H1 (cell line): ENCODE data around the gene TYMS. TPM values are rescaled to one million over a fixed set of nuclear protein-coding genes. Genes with fewer than 3 reads are reported as not detected.

Experiments used
- CTCF ChIA-PET: fragments of 300-600 bp; sonication (Branson Sonifier 250); formaldehyde crosslinking; loops from one replicate; lab custom pipeline; 2021; ENCODE audit not compliant: partially characterized antibody; lab: Charles Lee
- POLR2A ChIA-PET: fragments of 300-600 bp; sonication (Branson Sonifier 250); formaldehyde crosslinking; loops from one replicate; lab custom pipeline; 2021; ENCODE audit warnings: inconsistent platforms; ENCODE audit not compliant: partially characterized antibody; lab: Charles Lee
- DNase-seq, 2 experiments: peaks; one replicate each; pipeline versions ENCODE4 v3.0.0 to v3.0.0-alpha.2; 2010 to 2022; ENCODE audit warnings: low spot score in 2 of 2, low read depth in 1 of 2, mixed read lengths in 1 of 2
- FAIRE-seq: peaks from 2 replicates; lab custom pipeline; 2011; peaks lifted over from hg19 to GRCh38; lab: Jason Lieb, UNC
- H2AFZ ChIP-seq: 2 replicates; pipeline ENCODE4 v1.8.1; 2012; ENCODE audit warnings: low read length, inconsistent platforms
- H2AK5ac ChIP-seq: 2 replicates; pipeline ENCODE4 v1.6.1; 2013; ENCODE audit warnings: low read depth, low read length
- H2BK120ac ChIP-seq: replicated peaks from 2 replicates; pipeline ENCODE3; 2013; ENCODE audit warnings: low read depth, low read length, inconsistent platforms
- H2BK12ac ChIP-seq: 2 replicates; pipeline ENCODE4 v1.6.1; 2013; ENCODE audit warnings: low read depth, low read length
- H2BK15ac ChIP-seq: 2 replicates; pipeline ENCODE4 v1.6.1; 2013; ENCODE audit warnings: low read length
- H2BK20ac ChIP-seq: 2 replicates; pipeline ENCODE4 v1.6.1; 2013; ENCODE audit warnings: low read length
- H2BK5ac ChIP-seq: 2 replicates; pipeline ENCODE4 v1.6.1; 2013; ENCODE audit warnings: low read depth, low read length
- H3K14ac ChIP-seq: 2 replicates; pipeline ENCODE4 v1.6.1; 2013; ENCODE audit warnings: inconsistent platforms; ENCODE audit not compliant: insufficient read length
- H3K18ac ChIP-seq: 2 replicates; pipeline ENCODE4 v1.6.1; 2013; ENCODE audit warnings: low read length; ENCODE audit errors: extremely low read depth
- H3K23ac ChIP-seq: 2 replicates; pipeline ENCODE4 v1.6.1; 2013; ENCODE audit warnings: inconsistent platforms; ENCODE audit not compliant: insufficient read length
- H3K23me2 ChIP-seq: 2 replicates; pipeline ENCODE4 v1.6.1; 2013; ENCODE audit warnings: low read depth, low read length
- H3K27ac ChIP-seq: 2 replicates; pipeline ENCODE4 v1.6.1; 2011; ENCODE audit warnings: low read depth, low read length, inconsistent platforms
- H3K27me3 ChIP-seq, 4 experiments: replicated peaks in 1 of 4; 1 replicate in 1 of 4; 2 replicates in 3 of 4; pipeline versions ENCODE4 v1.6.1 to v1.8.1; 2011 to 2013; ENCODE audit warnings: low read length in 3 of 4, mild to moderate bottlenecking in 3 of 4, inconsistent platforms in 2 of 4, mixed read lengths in 2 of 4, moderate library complexity in 1 of 4; ENCODE audit not compliant: control insufficient read depth in 3 of 4, insufficient read depth in 3 of 4; ENCODE audit errors: extremely low read depth in 1 of 4
- H3K36me3 ChIP-seq, 4 experiments: 2 replicates each; pipeline versions ENCODE4 v1.6.1 to v1.8.1; 2011 to 2013; ENCODE audit warnings: mild to moderate bottlenecking in 4 of 4, low read length in 3 of 4, moderate library complexity in 2 of 4, control low read depth in 1 of 4, inconsistent platforms in 1 of 4; ENCODE audit not compliant: insufficient read depth in 4 of 4, control insufficient read depth in 2 of 4
- H3K4ac ChIP-seq: replicated peaks from 2 replicates; pipeline ENCODE3; 2013; ENCODE audit warnings: low read length, low read depth, mixed read lengths, inconsistent platforms; ENCODE audit not compliant: insufficient read length
- H3K4me1 ChIP-seq, 4 experiments: replicated peaks in 1 of 4; 1 replicate in 1 of 4; 2 replicates in 3 of 4; pipeline versions ENCODE4 v1.6.1 to v1.8.1; 2011 to 2013; ENCODE audit warnings: low read length in 3 of 4, inconsistent platforms in 2 of 4, mixed read lengths in 1 of 4; ENCODE audit not compliant: insufficient read depth in 4 of 4, control insufficient read depth in 3 of 4
- H3K4me2 ChIP-seq, 2 experiments: 2 replicates each; pipeline versions ENCODE4 v1.6.1 to v1.8.1; 2011 to 2013; ENCODE audit warnings: low read depth in 2 of 2, low read length in 2 of 2, control low read depth in 1 of 2, inconsistent platforms in 1 of 2, mild to moderate bottlenecking in 1 of 2; ENCODE audit not compliant: insufficient read depth in 1 of 2
- H3K4me3 ChIP-seq, 4 experiments: fragments of 200-600, 300-600 bp in 1 of 4; sonication (generic), shearing (Covaris generic), sonication (Bioruptor Twin) in 1 of 4; 2 replicates each; pipeline versions ENCODE4 v1.5.1 to v1.8.1; 2011 to 2016; ENCODE audit warnings: low read length in 4 of 4, low read depth in 3 of 4, control low read depth in 2 of 4, inconsistent platforms in 2 of 4, mild to moderate bottlenecking in 2 of 4, mixed read lengths in 1 of 4, moderate library complexity in 1 of 4; ENCODE audit not compliant: insufficient read depth in 2 of 4; ENCODE audit errors: extremely low read depth in 1 of 4
- H3K56ac ChIP-seq: replicated peaks from 2 replicates; pipeline ENCODE3; 2013; ENCODE audit warnings: low read depth, mild to moderate bottlenecking, mixed read lengths, low read length, inconsistent platforms; ENCODE audit not compliant: insufficient read length
- H3K79me1 ChIP-seq: 2 replicates; pipeline ENCODE4 v1.6.1; 2013; ENCODE audit warnings: low read depth, low read length, control low read depth
- H3K79me2 ChIP-seq, 2 experiments: 2 replicates each; pipeline versions ENCODE4 v1.6.1 to v1.8.1; 2012 to 2013; ENCODE audit warnings: low read length in 2 of 2, mild to moderate bottlenecking in 2 of 2, inconsistent platforms in 1 of 2; ENCODE audit not compliant: insufficient read depth in 2 of 2, control insufficient read depth in 1 of 2
- H3K9ac ChIP-seq, 4 experiments: replicated peaks in 1 of 4; 1 replicate in 1 of 4; 2 replicates in 3 of 4; pipeline versions ENCODE4 v1.6.1 to v1.8.1; 2011 to 2013; ENCODE audit warnings: low read depth in 3 of 4, low read length in 3 of 4, control low read depth in 2 of 4, mild to moderate bottlenecking in 2 of 4, moderate library complexity in 2 of 4, inconsistent platforms in 1 of 4; ENCODE audit errors: extremely low read depth in 1 of 4
- H3K9me3 ChIP-seq, 2 experiments: 2 replicates each; pipeline versions ENCODE4 v1.6.1 to v1.8.1; 2012 to 2013; ENCODE audit warnings: mild to moderate bottlenecking in 2 of 2, moderate library complexity in 2 of 2, control low read depth in 1 of 2, inconsistent platforms in 1 of 2, low read depth in 1 of 2, low read length in 1 of 2, mixed read lengths in 1 of 2; ENCODE audit not compliant: insufficient read depth in 2 of 2
- H4K20me1 ChIP-seq, 2 experiments: replicated peaks in 1 of 2; 2 replicates each; pipeline versions ENCODE3 to v1.8.1; 2011 to 2013; ENCODE audit warnings: inconsistent platforms in 2 of 2, low read length in 2 of 2, mild to moderate bottlenecking in 1 of 2; ENCODE audit not compliant: insufficient read depth in 2 of 2, control insufficient read depth in 1 of 2
- H4K5ac ChIP-seq: 2 replicates; pipeline ENCODE4 v1.6.1; 2013; ENCODE audit warnings: low read length, low read depth, mixed read lengths, inconsistent platforms; ENCODE audit not compliant: insufficient read length
- H4K8ac ChIP-seq: 2 replicates; pipeline ENCODE4 v1.8.0; 2013; ENCODE audit warnings: mild to moderate bottlenecking, moderate library complexity, low read length, inconsistent platforms; ENCODE audit not compliant: insufficient read depth; ENCODE audit errors: extremely low read depth
- H4K91ac ChIP-seq: replicated peaks from 2 replicates; pipeline ENCODE3; 2013; ENCODE audit warnings: low read length, mixed read lengths, inconsistent platforms; ENCODE audit not compliant: insufficient read length
- NANOG ChIP-seq: IDR thresholded peaks from 2 replicates; pipeline ENCODE4 v1.6.1; 2011; ENCODE audit warnings: low read length, low read depth, mild to moderate bottlenecking, inconsistent platforms; ENCODE audit not compliant: insufficient read depth, poor library complexity, severe bottlenecking
- POLR2AphosphoS5 ChIP-seq: IDR thresholded peaks from 2 replicates; pipeline ENCODE4 v1.6.1; 2011; ENCODE audit warnings: low read depth, low read length
- RAD21 ChIP-seq, 2 experiments: IDR thresholded peaks in 1 of 2; conservative IDR thresholded peaks in 1 of 2; 2 replicates each; pipeline ENCODE4 v1.6.1; 2011; ENCODE audit warnings: low read depth in 2 of 2, low read length in 2 of 2, improper control_type of control experiment in 1 of 2, inconsistent platforms in 1 of 2, mild to moderate bottlenecking in 1 of 2, moderate library complexity in 1 of 2
- WGBS, 2 experiments: shearing (Covaris generic) in 1 of 2; methylation state at CpG; one replicate each; pipeline versions ENCODE4 v1.1.6 to v1.1.7; 2013 to 2015; ENCODE audit warnings: low lambda C conversion rate in 2 of 2, mixed read lengths in 2 of 2, inconsistent platforms in 1 of 2, low coverage in 1 of 2, missing lambda C conversion rate in 1 of 2; ENCODE audit not compliant: insufficient replicate concordance in 2 of 2, insufficient coverage in 1 of 2, insufficient read length in 1 of 2; ENCODE audit errors: extremely low coverage in 1 of 2, missing lambda C conversion rate in 1 of 2; 5-methylcytosine and 5-hydroxymethylcytosine counted together
- polyA plus RNA-seq, 7 experiments: library from polyadenylated mRNA; depleted of rRNA in 3 of 7; stranded (reverse) in 5 of 7; unstranded in 2 of 7; fragments of >200 nt in 5 of 7; fragments of 200-250 nt in 2 of 7; gene quantifications; 1 replicate in 5 of 7; 2 replicates in 1 of 7; 4 replicates in 1 of 7; pipeline versions ENCODE4 v1.2.1 to v1.2.3, GENCODE V29; 2011 to 2013; ENCODE audit warnings: missing spikeins in 2 of 7, mixed read lengths in 2 of 7
- total RNA-seq: library from RNA; stranded (reverse); fragmentation: NEBNext Ultra II Directional; extraction: Animal tissue kit (Norgen Biotek cat#: 25700); gene quantifications from 2 replicates; pipeline ENCODE4 v1.2.1, GENCODE V29; 2021
- TF ChIP-seq, protein P1 (sequence below), 3 experiments: IDR thresholded peaks; 1 replicate in 2 of 3; 2 replicates in 1 of 3; pipeline versions ENCODE4 v1.5.1 to v1.6.1; 2011; ENCODE audit warnings: low read length in 3 of 3, mild to moderate bottlenecking in 3 of 3, inconsistent platforms in 2 of 3, low read depth in 1 of 3, moderate library complexity in 1 of 3; ENCODE audit not compliant: insufficient read depth in 1 of 3; ENCODE audit errors: control extremely low read depth in 1 of 3

Gene TYMS
- total and polyA plus RNA-seq, 2 of the 8 experiments (the other 6 are each of a cell fraction or from before 2014, with no cell fraction given): 91.9 to 110 TPM

DNA sequence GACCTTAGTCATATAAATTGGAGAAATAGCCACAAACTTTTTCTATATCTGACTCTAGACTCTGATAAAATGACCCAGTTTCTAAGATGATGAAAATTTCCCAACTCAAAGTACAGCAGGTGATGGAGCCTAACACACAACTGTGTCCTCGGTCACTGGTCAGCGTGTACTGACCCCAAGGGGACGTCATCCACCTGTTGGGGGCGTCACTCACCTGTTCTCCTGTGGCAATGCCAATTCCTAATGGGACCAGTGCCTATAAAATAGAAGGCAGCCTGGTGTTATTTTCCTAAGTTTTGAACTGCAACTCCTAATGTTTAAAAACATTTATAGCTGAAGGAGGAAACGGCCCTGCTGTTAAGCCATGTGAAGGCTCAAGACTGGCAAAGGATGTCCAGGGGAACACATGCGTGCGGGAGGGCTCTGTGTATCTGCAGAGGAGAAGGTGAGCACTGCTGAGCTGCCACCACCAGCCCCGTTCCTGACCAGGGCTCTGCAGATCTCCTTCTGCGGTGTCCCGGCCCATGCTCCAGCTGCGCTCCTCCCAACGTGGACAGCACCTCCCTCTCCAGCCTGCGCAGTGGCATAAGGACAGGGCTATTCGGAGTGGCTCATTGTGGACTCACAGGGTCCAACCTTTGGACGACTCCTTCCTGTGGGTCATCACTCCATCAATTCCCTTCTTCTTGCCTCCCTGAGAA lies 21.2 kb downstream of the TYMS start:
- H3K14ac ChIP-seq: no peak overlapping the region
- no peaks in the 10 kb centered on the region for H3K4me1 ChIP-seq
- H3K27me3 ChIP-seq: no peaks in the 10 kb centered on the region
- no peaks in the 10 kb centered on the region for H3K79me2 ChIP-seq
- FAIRE-seq (no peak), DNase-seq (no peak)
- no peak overlapping the region for H3K18ac ChIP-seq
- H3K4ac ChIP-seq: no peak overlapping the region
- no peak overlapping the region for H4K5ac ChIP-seq
- H2AK5ac ChIP-seq: no peak overlapping the region
- no peak overlapping the region for H2AFZ ChIP-seq
- H3K79me1 ChIP-seq: no peaks in the 10 kb centered on the region
- H3K23me2 ChIP-seq: no peaks in the 10 kb centered on the region
- no peaks in the 10 kb centered on the region for H3K9me3 ChIP-seq
- WGBS, 2 experiments: 92% methylated on average over 15 of the region's 15 CpGs; no CpG with 5 or more reads in 1 of the 2 experiments
- H2BK12ac ChIP-seq: no peak overlapping the region
- ChIA-PET CTCF (interaction anchor here (0.7 to 5.0 kb wide), 19 partner anchors 11 to 198 kb away, joined by 3 to 37 read pairs (median 4); no protein-coding TSS in a partner anchor), POLR2A (interaction anchor here (0.6 to 1.8 kb wide), 3 partner anchors 8 to 23 kb away, joined by 3 to 8 read pairs (median 3); no protein-coding TSS in a partner anchor)
- H4K8ac ChIP-seq: no peak overlapping the region
- no peak overlapping the region for H4K91ac ChIP-seq
- H3K4me3 ChIP-seq: no peak overlapping the region
- no peak overlapping the region for H3K56ac ChIP-seq
- H2BK15ac ChIP-seq: no peak overlapping the region
- H2BK20ac ChIP-seq: no peak overlapping the region
- peaks cover 2 to 4% of the 10 kb centered on the region in 2 experiments for H4K20me1 ChIP-seq
- H2BK120ac ChIP-seq: no peak overlapping the region
- H2BK5ac ChIP-seq: no peak overlapping the region
- no peak overlapping the region for H3K23ac ChIP-seq
- TF ChIP-seq RAD21 (IDR thresholded peaks at IDR 0.05 in 1 of 2, conservative IDR thresholded peaks at IDR 0.05 in 1 of 2; ENCODE audit: low read depth in 2 of 2, low read length in 2 of 2) (peak; percentile 49 to 58), POLR2AphosphoS5 (peak; percentile 40; the same call in 1 of the 2 replicates), NANOG (no peak)
- TF ChIP-seq, protein P1, sequence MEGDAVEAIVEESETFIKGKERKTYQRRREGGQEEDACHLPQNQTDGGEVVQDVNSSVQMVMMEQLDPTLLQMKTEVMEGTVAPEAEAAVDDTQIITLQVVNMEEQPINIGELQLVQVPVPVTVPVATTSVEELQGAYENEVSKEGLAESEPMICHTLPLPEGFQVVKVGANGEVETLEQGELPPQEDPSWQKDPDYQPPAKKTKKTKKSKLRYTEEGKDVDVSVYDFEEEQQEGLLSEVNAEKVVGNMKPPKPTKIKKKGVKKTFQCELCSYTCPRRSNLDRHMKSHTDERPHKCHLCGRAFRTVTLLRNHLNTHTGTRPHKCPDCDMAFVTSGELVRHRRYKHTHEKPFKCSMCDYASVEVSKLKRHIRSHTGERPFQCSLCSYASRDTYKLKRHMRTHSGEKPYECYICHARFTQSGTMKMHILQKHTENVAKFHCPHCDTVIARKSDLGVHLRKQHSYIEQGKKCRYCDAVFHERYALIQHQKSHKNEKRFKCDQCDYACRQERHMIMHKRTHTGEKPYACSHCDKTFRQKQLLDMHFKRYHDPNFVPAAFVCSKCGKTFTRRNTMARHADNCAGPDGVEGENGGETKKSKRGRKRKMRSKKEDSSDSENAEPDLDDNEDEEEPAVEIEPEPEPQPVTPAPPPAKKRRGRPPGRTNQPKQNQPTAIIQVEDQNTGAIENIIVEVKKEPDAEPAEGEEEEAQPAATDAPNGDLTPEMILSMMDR (IDR thresholded peaks at IDR 0.05; ENCODE audit: control extremely low read depth in 1 of 3, insufficient read depth in 1 of 3, low read depth in 1 of 3, low read length in 3 of 3): peak; percentile 35 to 67 (median 51)
- H3K4me2 ChIP-seq: no peak overlapping the region
- peaks cover 9 to 47% (median 25%) of the 10 kb centered on the region in 4 experiments; a peak in 6 of 8 replicates for H3K36me3 ChIP-seq
- no peak overlapping the region for H3K9ac ChIP-seq
- no peak overlapping the region for H3K27ac ChIP-seq
